Measurements from ENCODE around the gene ANXA7.
A peak's percentile ranks its signal among the peaks of the same experiment; 100 is the strongest.

ANXA7 gene

DNA sequence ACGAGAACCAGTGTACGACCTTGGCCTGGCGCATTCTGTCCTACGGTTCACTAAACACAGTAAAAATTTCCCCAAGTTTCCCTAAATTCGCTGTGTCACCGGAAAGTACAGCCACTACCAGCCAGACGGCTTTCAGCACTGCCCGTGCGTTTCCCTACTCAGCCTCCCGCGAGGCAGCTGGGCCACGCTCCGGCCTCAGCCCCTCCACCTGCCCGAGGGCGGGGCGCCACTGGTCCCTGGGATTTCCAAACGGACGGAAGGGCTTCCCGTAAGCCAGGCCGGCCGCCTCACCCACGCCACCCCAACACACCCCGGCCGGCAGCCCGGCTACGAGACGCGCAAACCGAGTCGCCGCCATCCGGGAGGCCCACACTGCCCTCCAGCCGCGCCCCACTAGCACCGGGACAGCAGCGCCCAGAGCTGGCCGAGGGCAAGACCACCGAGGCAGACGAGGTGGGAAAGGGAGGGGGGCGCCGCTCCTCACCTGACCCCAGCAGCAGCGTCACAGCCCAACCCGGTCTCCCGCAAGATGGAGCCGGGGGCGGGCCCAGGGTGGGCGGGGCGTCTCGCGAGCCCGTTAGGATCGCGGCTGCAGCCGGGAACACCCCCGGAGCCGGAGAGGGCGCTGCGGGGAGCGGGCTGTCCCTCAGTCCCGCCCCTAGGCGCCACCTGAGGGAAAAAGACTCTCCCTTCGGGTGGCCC, at the start of gene ANXA7:
TSS of gene ANXA7 (minus strand) at position 531 of the 702 bp plus-strand sequence. CDS start 13,202 bp downstream, outside the sequence.
- peak; percentile 92 for DNase-seq (ENCODE audit: low read depth)

DNA sequence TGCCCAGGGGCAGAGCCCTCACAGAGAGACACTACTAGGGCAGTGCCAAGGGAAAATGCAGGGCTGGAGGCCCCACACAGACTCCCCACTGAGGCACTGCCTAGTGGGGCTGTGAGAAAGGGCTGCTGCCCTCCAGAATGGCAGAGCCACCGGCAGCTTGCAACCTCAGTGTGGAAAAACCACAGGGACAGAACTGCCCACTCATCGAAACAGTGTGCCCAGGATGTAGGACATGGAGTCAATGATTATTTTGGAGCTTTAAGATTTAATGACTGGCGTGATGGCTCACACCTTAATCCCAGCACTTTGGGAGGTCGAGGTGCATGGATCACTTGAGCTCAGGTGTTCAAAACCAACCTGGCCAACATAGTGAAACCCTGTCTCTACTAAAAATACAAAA, 47.0 kb upstream of the ANXA7 start:
- DNase-seq (ENCODE audit: low read depth), result no peak

DNA sequence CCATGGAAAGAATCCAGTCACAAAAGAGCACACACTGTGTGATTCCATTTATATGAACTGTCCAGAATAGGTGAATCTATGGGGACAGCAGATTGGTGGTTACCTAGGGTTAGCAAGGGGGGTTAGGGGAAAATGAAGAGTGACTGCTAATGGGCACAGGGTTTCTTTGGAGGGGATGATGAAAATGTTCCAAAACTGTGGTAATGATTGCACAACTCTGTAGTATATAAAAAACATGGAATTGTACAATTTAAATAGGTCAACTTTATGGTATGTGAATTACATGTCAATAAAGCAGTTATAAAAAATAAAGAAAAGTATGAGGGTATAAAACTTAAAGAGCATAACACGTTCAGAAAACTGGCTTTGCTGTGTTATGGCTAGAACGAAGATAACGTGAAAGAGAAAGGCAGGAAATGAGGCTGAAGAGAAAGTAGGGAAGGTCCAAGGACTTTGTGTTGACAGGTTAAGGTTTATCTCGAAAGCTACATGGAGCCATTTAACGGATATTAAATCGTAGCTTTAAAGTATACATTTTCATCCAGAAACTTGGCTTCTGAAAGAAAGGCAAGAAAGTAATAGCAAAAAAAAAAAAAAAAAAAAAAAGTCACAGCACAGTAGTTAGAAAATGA, 45.9 kb upstream of the ANXA7 start:
- DNase-seq (ENCODE audit: low read depth), result no peak

GRCh38 chr10:73456187-73456890, 42.5 kb upstream of the ANXA7 start:
- no peak for DNase-seq (ENCODE audit: low read depth)

DNA sequence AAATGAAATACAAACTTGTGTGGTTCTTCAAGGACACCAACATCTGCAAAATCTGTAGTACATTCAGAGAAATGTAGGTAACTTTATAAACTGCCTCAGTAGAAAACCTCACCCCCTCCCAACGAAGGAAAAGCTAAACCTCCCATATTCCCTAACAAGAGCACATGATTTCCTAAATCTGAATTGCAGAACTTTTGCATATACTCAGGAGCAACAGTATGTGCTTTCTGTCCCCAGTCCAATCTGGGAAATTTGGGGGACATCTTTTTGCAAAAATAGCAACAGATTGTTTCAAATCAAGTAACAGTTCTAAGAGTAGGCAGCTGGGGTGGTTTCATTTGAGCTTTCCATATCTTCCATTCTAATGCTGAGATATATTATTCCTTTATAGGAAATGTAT, 35.3 kb upstream of the ANXA7 start:
- DNase-seq (ENCODE audit: low read depth), result no peak

GRCh38 chr10:73448384-73448783, 34.5 kb upstream of the ANXA7 start:
- no peak for DNase-seq (ENCODE audit: low read depth)

DNA sequence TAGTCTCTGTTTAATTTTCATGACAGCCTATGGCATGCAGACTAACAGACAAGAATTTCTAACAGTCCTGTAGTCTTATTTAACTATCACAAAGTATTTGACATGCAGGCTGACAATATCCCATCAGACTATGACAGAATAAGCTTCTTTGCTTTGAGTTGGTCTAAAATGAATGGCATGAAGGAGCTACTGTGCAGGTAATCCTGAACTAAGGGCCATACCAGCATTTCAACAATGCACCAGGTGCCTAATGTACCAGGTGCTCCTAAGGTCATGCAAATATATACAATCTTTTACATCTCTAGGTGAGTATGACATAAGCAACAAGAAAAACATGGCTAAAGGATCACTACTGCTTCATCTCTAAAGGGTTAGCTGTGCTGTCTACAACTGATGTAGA, 33.1 kb upstream of the ANXA7 start:
- DNase-seq (ENCODE audit: low read depth), result no peak

GRCh38 chr10:73444457-73444856, 30.6 kb upstream of the ANXA7 start:
- DNase-seq (ENCODE audit: low read depth), result no peak

DNA sequence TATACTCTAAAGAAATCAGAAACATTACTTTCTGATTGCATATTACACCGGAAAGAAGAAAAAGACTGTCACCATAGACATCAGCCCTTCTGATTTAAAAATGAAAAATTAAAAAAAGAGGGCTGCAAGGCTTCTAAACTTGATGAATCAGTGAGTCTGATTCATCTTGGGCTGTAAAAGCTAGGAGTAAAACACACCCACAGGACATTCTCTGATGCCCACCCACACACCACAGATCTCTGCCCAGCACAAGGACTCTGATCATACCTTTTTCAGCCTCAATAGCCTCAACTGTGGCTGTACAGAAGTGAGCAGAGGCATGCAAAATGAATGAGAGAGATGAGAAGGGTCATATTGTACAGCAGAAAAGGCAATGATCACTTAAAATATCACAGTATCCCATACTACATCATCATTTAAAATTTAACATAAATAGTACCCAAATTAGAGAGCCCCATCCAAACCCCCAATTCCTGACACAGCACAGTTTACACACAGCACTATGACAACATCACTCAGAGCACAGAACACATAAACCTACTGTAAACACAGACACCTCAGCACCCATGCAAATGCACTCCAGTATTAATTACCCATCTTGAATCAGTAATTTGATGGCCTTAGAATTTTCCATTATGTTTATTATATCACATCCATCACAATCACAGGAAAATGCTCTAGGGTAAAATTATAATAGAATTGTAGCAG, 25.9 kb upstream of the ANXA7 start:
- no peak for DNase-seq (ENCODE audit: low read depth)

- no peak for DNase-seq (ENCODE audit: low read depth)
These were observed 25.2 kb upstream of the ANXA7 start for GRCh38 chr10:73439055-73439454.

DNA sequence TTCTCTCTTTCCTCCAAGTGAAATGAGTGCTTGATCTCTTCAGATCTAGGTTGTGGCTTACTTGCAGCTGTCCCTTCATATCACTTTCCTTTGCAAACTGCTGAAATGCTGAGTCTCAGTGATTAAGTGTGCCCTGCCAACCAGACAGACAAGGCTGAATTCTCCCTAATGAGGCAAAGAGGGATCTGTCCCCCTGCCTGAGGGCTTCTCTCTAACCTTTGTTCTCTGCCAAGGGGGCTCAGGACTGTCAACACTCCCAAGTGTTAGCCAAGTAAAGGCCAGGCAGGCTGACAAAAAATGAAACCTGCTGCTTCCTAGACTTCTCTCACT, 19.6 kb upstream of the ANXA7 start, which contains the start of gene MSS51:
TSS of gene MSS51 (minus strand) at position 24 of the 330 bp plus-strand sequence. CDS start 5,277 bp downstream, outside the sequence.
- no peak for DNase-seq (ENCODE audit: low read depth)

DNA sequence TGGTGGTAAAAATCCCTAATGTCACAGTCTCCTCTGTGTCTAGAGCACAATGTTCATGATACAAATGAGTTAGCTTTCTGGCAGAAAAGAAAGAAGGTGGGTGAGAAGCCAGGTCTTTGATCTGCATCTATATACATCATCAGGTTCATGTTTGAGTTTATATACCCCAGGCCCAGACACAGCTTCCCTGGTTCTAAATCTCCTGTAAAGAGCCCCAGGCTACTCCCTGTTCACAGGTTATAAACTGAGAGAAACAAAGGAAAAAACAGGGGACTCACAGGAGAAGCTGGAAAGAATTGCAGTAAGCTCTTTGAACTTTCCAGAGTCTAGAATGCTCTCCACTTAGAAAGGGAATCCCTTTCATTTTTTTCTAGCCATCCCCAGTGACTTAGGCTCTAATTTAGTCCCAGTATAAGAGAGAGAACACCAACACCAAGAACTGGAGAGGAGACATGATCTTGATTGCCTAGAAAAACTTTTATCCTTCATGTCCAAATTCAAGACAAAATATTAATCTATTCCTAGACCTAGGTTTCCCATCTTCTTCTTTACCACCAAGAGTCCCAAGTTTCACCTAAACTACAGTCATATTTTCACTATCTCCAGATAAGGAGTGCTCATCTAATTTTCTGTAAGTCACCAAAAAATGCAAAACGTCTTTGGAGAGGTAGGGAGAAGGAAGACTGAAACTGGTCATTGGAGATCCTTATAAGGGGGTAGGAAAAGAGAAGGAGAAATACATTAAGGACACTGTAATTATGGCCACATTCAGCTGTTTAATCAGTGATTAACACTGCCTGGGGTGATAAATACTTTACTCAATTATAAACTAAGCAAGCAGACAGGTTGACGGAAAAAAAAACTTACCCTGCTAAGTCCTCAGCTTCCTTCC, 19.0 kb upstream of the ANXA7 start:
- no peak for DNase-seq (ENCODE audit: low read depth)

GRCh38 chr10:73426318-73426717, 12.5 kb upstream of the ANXA7 start:
- DNase-seq (ENCODE audit: low read depth), result no peak

DNA sequence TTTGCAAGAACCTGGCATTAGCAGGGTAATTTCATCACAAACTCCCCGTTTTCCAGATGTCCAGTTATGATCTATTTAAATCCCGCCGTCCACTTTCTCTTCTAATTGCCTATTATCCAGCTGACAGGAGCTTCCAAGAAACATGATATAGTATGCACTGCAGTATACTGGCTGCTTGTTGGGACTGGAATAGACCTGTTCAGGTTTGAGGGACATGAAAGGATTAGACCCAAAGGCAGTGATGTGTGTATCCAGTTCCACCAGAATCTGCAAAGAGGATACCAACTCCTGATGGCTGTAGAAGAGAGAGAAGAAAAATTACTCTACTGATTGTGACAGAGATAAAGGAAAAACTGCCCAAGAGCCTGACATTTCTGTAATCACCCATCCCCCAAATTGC, 10.6 kb upstream of the ANXA7 start:
- DNase-seq (ENCODE audit: low read depth), result no peak

DNA sequence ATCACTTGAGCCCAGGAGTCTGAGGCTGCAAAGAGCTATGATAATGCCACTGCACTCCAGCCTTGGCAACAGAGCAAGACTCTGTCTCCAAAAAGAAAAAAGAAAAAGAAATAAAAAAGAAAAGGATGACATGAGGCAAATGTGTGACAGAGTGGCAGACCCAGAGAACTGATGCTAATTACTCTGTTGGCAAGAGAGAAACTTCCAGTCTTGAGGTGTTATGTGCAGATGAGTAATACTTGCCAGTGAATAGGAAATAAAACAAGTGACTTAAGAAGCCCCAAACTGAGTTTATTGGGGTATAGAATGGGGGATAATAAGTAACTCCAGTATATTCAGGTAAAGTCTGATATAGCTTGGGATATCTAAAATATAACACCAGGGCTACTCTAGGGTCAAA, 9.5 kb upstream of the ANXA7 start:
- no peak for DNase-seq (ENCODE audit: low read depth)

- DNase-seq (ENCODE audit: low read depth), result no peak
These were observed 2.7 kb upstream of the ANXA7 start for GRCh38 chr10:73416571-73416970.

- no peak for DNase-seq (ENCODE audit: low read depth)
These were observed 530 bp upstream of the ANXA7 start for GRCh38 chr10:73414230-73414945.

GRCh38 chr10:73413108-73413527, 740 bp downstream of the ANXA7 start:
- peak; percentile 18 for DNase-seq (ENCODE audit: low read depth)

GRCh38 chr10:73410897-73411296, 3.0 kb downstream of the ANXA7 start:
- no peak for DNase-seq (ENCODE audit: low read depth)

DNA sequence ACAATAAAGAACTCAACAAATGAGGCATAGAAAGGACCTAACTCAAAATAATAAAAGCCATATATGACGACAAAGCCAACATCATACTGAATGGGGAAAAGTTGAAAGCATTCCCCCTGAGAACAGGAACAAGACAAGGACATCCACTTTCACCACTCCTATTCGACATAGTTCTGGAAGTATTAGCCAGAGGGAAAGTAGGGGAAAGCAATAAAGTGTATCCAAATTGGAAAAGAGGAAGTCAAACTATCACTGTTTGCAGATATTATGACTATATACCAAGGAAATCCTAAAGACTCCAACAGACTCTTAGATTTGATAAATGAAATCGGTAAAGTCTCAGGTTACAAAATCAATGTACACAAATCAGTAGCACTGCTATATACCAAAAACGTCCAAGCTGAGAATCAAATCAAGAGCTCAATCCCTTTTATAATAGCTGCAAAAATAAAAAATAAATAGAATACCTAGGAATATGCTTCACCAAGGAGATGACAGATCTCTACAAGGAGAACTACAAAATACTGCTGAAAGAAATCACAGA, 4.8 kb downstream of the ANXA7 start:
- DNase-seq (ENCODE audit: low read depth), result no peak

- DNase-seq (ENCODE audit: low read depth), result no peak
These were observed 5.8 kb downstream of the ANXA7 start for GRCh38 chr10:73408061-73408460.

Data from activated gamma-delta T cell treated with anti-CD3 and anti-CD28 coated beads, Interleukin-2, amount 50 U/mL, for 16 hours (primary cell).